ENCODE data around the gene EIF3K.

DNA sequence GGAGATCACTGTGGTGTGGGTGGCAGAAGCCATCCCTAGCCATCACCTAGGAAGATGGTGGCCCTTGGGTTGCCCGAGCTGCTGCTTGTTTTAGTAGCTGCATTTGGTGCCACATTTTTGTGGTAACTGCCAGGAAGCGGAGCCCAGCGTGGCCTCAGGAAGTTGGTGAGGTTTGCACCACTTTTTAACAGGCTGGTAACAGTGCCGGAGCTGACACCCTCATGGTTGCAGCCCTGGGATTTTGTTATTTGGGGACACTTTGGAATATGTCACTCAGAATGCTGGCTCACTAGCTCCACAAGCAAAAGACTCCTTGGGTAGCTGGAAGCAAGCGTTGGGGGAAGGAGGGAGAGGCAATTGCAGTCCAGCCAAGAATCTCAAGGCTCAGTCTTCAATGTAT is 50.6 kb downstream of the EIF3K start:
- TF ChIP-seq, protein P1, sequence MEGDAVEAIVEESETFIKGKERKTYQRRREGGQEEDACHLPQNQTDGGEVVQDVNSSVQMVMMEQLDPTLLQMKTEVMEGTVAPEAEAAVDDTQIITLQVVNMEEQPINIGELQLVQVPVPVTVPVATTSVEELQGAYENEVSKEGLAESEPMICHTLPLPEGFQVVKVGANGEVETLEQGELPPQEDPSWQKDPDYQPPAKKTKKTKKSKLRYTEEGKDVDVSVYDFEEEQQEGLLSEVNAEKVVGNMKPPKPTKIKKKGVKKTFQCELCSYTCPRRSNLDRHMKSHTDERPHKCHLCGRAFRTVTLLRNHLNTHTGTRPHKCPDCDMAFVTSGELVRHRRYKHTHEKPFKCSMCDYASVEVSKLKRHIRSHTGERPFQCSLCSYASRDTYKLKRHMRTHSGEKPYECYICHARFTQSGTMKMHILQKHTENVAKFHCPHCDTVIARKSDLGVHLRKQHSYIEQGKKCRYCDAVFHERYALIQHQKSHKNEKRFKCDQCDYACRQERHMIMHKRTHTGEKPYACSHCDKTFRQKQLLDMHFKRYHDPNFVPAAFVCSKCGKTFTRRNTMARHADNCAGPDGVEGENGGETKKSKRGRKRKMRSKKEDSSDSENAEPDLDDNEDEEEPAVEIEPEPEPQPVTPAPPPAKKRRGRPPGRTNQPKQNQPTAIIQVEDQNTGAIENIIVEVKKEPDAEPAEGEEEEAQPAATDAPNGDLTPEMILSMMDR (IDR thresholded peaks at IDR 0.05; ENCODE audit: low read length), result no peak
- no peak for TF ChIP-seq EZH2 (optimal IDR thresholded peaks at IDR 0.05; ENCODE audit: low read depth, low read length)
